Dermis blood vessel endothelial cell (primary cell): ENCODE results near the gene KIF20A. TPM values are rescaled to one million over a fixed set of nuclear protein-coding genes. Genes with fewer than 3 reads are reported as not detected.
"Not testable (repeated sequence)": the region's sequence is repeated elsewhere in the genome, so short reads cannot be mapped to it uniquely, and the experiment has no call there.

ENCODE experiments used
- DNase-seq: peaks from one replicate; pipeline ENCODE4 v3.0.0; 2010
- total RNA-seq: library from RNA; depleted of rRNA; stranded (reverse); fragments of >200 nt; gene quantifications from 2 replicates; pipeline ENCODE4 v1.2.3, GENCODE V29; 2014

Gene KIF20A
- total RNA-seq, 1 donor from 2014 or later, result 18.9 TPM

- DNase-seq, result no peak
Measured at GRCh38 chr5:138186002-138186447, 7.1 kb downstream of the KIF20A start.

GRCh38 chr5:138188626-138189025, 9.7 kb downstream of the KIF20A start:
- DNase-seq, result no peak

DNA sequence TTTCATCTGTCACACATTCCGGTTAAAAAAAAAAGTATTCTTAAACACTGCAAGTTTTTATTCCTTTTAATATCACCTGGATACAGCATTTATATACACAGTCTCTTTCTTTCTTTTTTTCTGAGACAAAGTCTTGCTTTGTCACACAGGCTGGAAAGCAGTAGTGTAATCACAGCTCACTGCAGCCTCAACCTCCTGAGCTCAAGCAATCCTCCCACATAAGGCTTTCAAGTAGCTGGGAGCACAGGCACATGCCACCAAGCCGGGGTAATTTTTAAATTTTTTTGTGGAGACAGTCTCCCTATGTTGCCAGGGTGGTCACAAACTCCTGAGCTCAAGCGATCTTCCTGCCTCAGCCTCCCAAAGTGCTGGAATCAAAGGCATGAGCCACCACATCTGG, 13.9 kb downstream of the KIF20A start:
- no peak for DNase-seq

- DNase-seq, result not testable (repeated sequence)
Measured at GRCh38 chr5:138193859-138194258, 14.9 kb downstream of the KIF20A start.

GRCh38 chr5:138210985-138211384, 32.1 kb downstream of the KIF20A start:
- no peak for DNase-seq

GRCh38 chr5:138212828-138213160, 33.9 kb downstream of the KIF20A start:
- DNase-seq, result peak; percentile 30

- peak; percentile 98 for DNase-seq
Measured at GRCh38 chr5:138213161-138214029, 34.5 kb downstream of the KIF20A start, which contains the start of gene CDC23. TSS of gene CDC23 (minus strand) at chr5:138213323. CDS start at chr5:138213312, 11 bp downstream.

GRCh38 chr5:138216799-138217198, 37.9 kb downstream of the KIF20A start:
- no peak for DNase-seq

DNA sequence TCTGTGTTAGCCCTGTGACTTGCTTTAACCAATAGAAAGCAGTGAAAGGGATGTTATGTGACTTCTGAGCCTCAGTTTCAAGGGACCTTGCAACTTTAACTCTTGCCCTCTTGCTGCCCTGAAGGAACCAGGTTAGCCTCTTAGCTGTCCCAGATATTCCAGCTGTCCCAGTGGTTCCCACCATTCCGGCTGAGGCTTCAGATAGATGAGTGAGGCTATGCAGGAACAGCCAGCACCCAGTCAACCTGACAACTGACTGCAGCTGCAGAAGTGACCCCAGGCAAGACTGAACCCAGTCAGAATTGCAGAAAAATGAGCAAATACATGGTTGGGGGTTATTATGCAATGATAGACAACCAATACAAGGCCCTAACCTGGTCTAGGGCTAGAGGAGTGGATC, 44.6 kb downstream of the KIF20A start:
- no peak for DNase-seq

DNA sequence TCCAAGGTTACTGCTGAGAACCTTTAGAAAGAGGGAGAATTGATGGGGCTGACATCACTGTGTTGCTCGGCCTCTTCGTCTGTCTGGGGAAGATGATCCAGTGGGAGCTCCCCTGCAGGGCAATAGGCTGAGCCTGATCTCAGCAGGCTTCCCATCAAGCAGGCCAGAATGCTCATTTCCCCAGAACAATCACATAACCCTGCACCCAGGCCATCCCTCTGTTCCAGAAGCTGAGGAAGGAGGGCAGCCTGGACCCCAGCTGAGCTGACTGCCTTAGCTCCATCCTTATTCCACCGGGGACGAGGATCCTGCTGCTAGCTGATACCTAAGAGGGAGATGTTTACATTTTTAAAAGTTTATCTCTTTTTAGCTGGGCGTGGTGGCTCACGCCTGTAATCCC, 45.8 kb downstream of the KIF20A start:
- no peak for DNase-seq

- no peak for DNase-seq
Measured at GRCh38 chr5:138226910-138227309, 48.0 kb downstream of the KIF20A start.

GRCh38 chr5:138229387-138229786, 50.5 kb downstream of the KIF20A start:
- no peak for DNase-seq

DNA sequence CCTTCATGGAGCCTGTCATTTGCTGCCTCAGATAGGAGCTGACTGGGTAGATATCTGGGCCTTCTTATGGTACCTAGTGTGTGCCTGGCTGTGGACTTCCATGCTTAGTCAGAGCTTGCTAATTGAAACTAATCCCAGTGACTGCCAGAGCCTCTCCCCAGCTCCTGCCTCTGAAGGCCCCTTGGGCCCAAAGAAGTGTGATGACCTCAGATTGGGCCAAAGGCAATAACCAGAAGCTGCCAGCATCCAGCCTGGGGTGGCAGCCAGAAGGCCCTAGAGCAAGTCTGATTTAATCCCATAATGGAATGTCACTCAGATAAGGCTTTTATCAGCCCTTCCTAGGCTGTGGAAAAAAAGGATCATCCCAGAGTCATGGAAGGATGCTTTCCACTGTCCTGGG, 51.3 kb downstream of the KIF20A start:
- no peak for DNase-seq

DNA sequence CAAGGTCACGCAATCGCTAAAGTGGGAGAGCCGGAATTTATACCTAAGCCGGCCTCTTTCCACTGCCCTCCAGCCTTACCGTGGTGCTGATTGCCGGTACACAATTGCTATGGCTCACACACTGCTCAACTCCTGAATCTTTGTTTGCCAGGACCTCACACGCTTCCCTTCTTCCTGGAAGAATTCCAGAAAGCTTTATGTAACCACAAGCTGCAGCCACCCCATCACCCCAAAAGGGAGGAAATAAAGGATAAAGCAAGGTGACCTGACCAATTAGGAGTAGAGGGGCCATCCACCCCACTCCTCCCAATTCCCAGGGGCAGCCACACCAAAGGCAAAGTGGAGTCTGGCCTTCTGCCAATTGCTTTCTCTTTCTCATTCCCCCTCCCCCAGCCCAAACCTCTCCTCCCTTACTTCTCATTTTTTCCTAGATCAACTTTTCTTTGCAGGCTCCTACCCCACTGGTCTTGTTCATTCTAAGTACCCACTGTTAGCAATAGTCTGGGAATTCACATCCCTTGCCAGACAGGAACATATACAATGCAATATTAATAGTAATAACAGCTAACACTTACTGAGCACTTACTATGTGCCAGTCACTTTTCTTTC, 52.2 kb downstream of the KIF20A start:
- DNase-seq, result peak; percentile 20

DNA sequence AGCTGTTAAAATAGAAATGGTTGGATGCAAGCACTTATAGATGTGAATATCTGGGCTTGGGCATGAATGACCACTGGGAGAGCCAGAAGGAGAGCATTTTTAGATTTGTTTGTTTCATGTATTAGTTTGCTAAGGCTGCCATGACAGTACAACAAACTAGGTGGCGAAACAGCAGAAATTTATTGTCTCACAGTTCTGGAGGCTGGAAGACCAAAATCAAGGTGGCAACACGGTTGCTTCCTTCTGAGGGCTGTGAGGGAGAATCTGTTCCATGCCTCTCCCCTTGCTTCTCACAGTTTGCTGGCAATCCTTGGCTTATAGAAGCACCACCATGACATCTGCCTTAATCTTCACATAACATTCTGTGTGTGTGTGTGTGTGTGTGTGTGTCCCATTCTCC, 54.4 kb downstream of the KIF20A start:
- no peak for DNase-seq

GRCh38 chr5:138234651-138235050, 55.7 kb downstream of the KIF20A start:
- no peak for DNase-seq

Other genes with a start within 250 kb of the KIF20A start
- 22.6 and 28.8 TPM in 2 replicates for gene FAM13B, start 146.0 kb upstream of the KIF20A start, total RNA-seq
- gene WNT8A, start 95.1 kb upstream of the KIF20A start, total RNA-seq, result not detected in 2 replicates
- 1.5 and 2.4 TPM in 2 replicates for gene NME5, start 39.7 kb upstream of the KIF20A start, total RNA-seq
- gene BRD8, start 482 bp upstream of the KIF20A start, total RNA-seq, result 31.7 and 40.1 TPM in 2 replicates
- 34.0 and 35.6 TPM in 2 replicates for gene CDC23, start 34.2 kb downstream of the KIF20A start, total RNA-seq
- gene GFRA3, start 95.5 kb downstream of the KIF20A start, total RNA-seq, result not detected in 2 replicates
- gene CDC25C, start 152.7 kb downstream of the KIF20A start, total RNA-seq, result 2.4 and 11.3 TPM in 2 replicates
- gene FAM53C, start 159.2 kb downstream of the KIF20A start, total RNA-seq, result 28.6 and 34.3 TPM in 2 replicates
- 52.8 and 74.3 TPM in 2 replicates for gene KDM3B, start 173.6 kb downstream of the KIF20A start, total RNA-seq